HepG2 (cell line): ENCODE results near the gene ALMS1. TPM values are rescaled to one million over a fixed set of nuclear protein-coding genes. Genes with fewer than 3 reads are reported as not detected.
A peak's percentile ranks its signal among the peaks of the same experiment; 100 is the strongest.

Experiments used
- ATAC-seq: fragments of 200-7000 bp; cut with Tn5 transposase; 3 replicates; pipeline ENCODE4 v1.9.1; 2020; ENCODE audit warnings: mild to moderate bottlenecking, moderate library complexity
- BruUV-seq: library from RNA; stranded (reverse); fragments of 400-500 nt; replicated peaks from 2 replicates; lab custom pipeline; 2021; lab: Mats Ljungman, UMichigan
- CTCF ChIA-PET: fragments of 300-600 bp; formaldehyde crosslinking; extraction: SDS; loops from one replicate; lab custom pipeline; 2021; ENCODE audit warnings: low total read pairs, inconsistent platforms, low intra/inter-chr PET ratio; lab: Yijun Ruan, JAX
- POLR2A ChIA-PET: fragments of 350-600 bp; sonication (Branson Sonifier 250); formaldehyde crosslinking; loops from one replicate; lab custom pipeline; 2020; ENCODE audit warnings: antibody characterized with exemption, inconsistent platforms; lab: Yijun Ruan, JAX
- DNase-seq: peaks from one replicate; pipeline ENCODE4 v3.0.0-alpha.2; 2015; ENCODE audit warnings: low spot score
- FAIRE-seq: peaks from 3 replicates; lab custom pipeline; 2011; peaks lifted over from hg19 to GRCh38; lab: Jason Lieb, UNC
- H2AFZ ChIP-seq: one replicate; pipeline ENCODE4 v1.6.1; 2011; ENCODE audit warnings: low read length, inconsistent platforms
- H3K27ac ChIP-seq: fragments of 300-600 bp; 3 replicates; pipeline ENCODE4 v1.8.0; 2011; ENCODE audit warnings: mixed run types, mild to moderate bottlenecking, mixed read lengths, low read length, inconsistent platforms; ENCODE audit not compliant: insufficient read depth; ENCODE audit errors: extremely low read length
- H3K27me3 ChIP-seq, 2 experiments: fragments of 200-600 bp in 1 of 2; 2 replicates in 1 of 2; 3 replicates in 1 of 2; pipeline versions ENCODE4 v1.6.0 to v1.8.0; 2011; ENCODE audit warnings: low read length in 2 of 2, mild to moderate bottlenecking in 2 of 2, moderate library complexity in 2 of 2, inconsistent platforms in 1 of 2; ENCODE audit not compliant: insufficient read depth in 2 of 2, control insufficient read depth in 1 of 2
- H3K36me3 ChIP-seq, 2 experiments: fragments of 200-600 bp in 1 of 2; replicated peaks in 1 of 2; 2 replicates in 1 of 2; 3 replicates in 1 of 2; pipeline versions ENCODE4 v1.5.1 to v1.8.0; 2011; ENCODE audit warnings: low read length in 2 of 2, inconsistent platforms in 1 of 2; ENCODE audit not compliant: insufficient read depth in 2 of 2, control insufficient read depth in 1 of 2
- H3K4me1 ChIP-seq: 2 replicates; pipeline ENCODE4 v1.5.1; 2012; ENCODE audit warnings: low read length, inconsistent platforms; ENCODE audit not compliant: insufficient read depth
- H3K4me2 ChIP-seq: 2 replicates; pipeline ENCODE4 v1.6.0; 2011; ENCODE audit warnings: low read depth, low read length, inconsistent platforms
- H3K4me3 ChIP-seq, 3 experiments: fragments of 200-600 bp in 1 of 3; sonication (generic), shearing (Covaris generic) in 1 of 3; replicated peaks in 1 of 3; 2 replicates each; pipeline ENCODE4 v1.5.1; 2011 to 2016; ENCODE audit warnings: low read length in 3 of 3, inconsistent platforms in 2 of 3, low read depth in 2 of 3, mild to moderate bottlenecking in 2 of 3, control low read depth in 1 of 3, mixed read lengths in 1 of 3; ENCODE audit not compliant: insufficient read depth in 1 of 3
- H3K79me2 ChIP-seq: one replicate; pipeline ENCODE4 v1.6.1; 2011; ENCODE audit warnings: low read length, inconsistent platforms; ENCODE audit not compliant: insufficient read depth
- H3K9ac ChIP-seq: 2 replicates; pipeline ENCODE4 v1.6.0; 2011; ENCODE audit warnings: mild to moderate bottlenecking, low read depth, low read length, inconsistent platforms; ENCODE audit not compliant: insufficient read depth
- H3K9me3 ChIP-seq: 2 replicates; pipeline ENCODE4 v1.5.1; 2012; ENCODE audit warnings: mild to moderate bottlenecking, low read length
- H4K20me1 ChIP-seq: 2 replicates; pipeline ENCODE4 v1.6.0; 2011; ENCODE audit warnings: inconsistent platforms, mild to moderate bottlenecking, low read length, moderate library complexity; ENCODE audit not compliant: insufficient read depth
- AGO2 ChIP-seq: fragments of 200-400 bp; formaldehyde crosslinking; optimal IDR thresholded peaks from 2 replicates; pipeline ENCODE3; 2017; ENCODE audit warnings: mild to moderate bottlenecking, low read depth, low read length, moderate library complexity
- HMGA1 ChIP-seq: sonication (generic); formaldehyde crosslinking; conservative IDR thresholded peaks from 2 replicates; pipeline ENCODE4 v1.4.0; 2020; ENCODE audit warnings: missing genetic modification reagents
- KDM2A ChIP-seq: sonication (generic); formaldehyde crosslinking; IDR thresholded peaks from 2 replicates; pipeline ENCODE4 v1.4.0; 2020; ENCODE audit warnings: low read depth, missing genetic modification reagents, borderline replicate concordance
- KMT2A ChIP-seq: sonication (generic); formaldehyde crosslinking; IDR thresholded peaks from 2 replicates; pipeline ENCODE4 v1.4.0; 2020; ENCODE audit warnings: missing genetic modification reagents
- RXRA ChIP-seq: sonication (generic); formaldehyde crosslinking; IDR thresholded peaks from 2 replicates; pipeline ENCODE4 v1.5.1; 2020; ENCODE audit warnings: missing genetic modification reagents
- ZFP36L1 ChIP-seq: sonication (generic); formaldehyde crosslinking; IDR thresholded peaks from 2 replicates; pipeline ENCODE4 v1.8.0; 2022; ENCODE audit warnings: mild to moderate bottlenecking, missing genetic modification reagents, moderate library complexity
- ZMYM2 ChIP-seq: sonication (generic); formaldehyde crosslinking; IDR thresholded peaks from 2 replicates; pipeline ENCODE4 v1.8.0; 2022; ENCODE audit warnings: mild to moderate bottlenecking, missing genetic modification reagents
- ZNF263 ChIP-seq: sonication (generic); formaldehyde crosslinking; IDR thresholded peaks from 2 replicates; pipeline ENCODE4 v1.4.0; 2020; ENCODE audit warnings: missing genetic modification reagents
- ZNF264 ChIP-seq: sonication (generic); formaldehyde crosslinking; IDR thresholded peaks from 2 replicates; pipeline ENCODE4 v1.4.0; 2020; ENCODE audit warnings: missing genetic modification reagents
- ZNF350 ChIP-seq: sonication (generic); formaldehyde crosslinking; IDR thresholded peaks from 2 replicates; pipeline ENCODE4 v1.4.0; 2020; ENCODE audit warnings: mild to moderate bottlenecking, low read depth, missing genetic modification reagents, borderline replicate concordance
- ZNF484 ChIP-seq: sonication (generic); formaldehyde crosslinking; IDR thresholded peaks from 2 replicates; pipeline ENCODE4 v1.5.1; 2020; ENCODE audit warnings: mild to moderate bottlenecking, low read depth, missing genetic modification reagents, borderline replicate concordance
- ZNF552 ChIP-seq: sonication (generic); formaldehyde crosslinking; IDR thresholded peaks from 2 replicates; pipeline ENCODE4 v1.9.0; 2022; ENCODE audit warnings: missing genetic modification reagents, mild to moderate bottlenecking, borderline replicate concordance
- WGBS: methylation state at CpG from one replicate; pipeline ENCODE4 v1.1.6; 2017; ENCODE audit warnings: low lambda C conversion rate; 5-methylcytosine and 5-hydroxymethylcytosine counted together
- in situ Hi-C: cut with HindIII; loops from 2 replicates; pipeline ENCODE4 v1.10.0; 2017; ENCODE audit warnings: low pct_unique_long_range_greater_than_20kb; ENCODE audit not compliant: extremely low pct_ligation_motif_present
- intact Hi-C: fragments of 100-400 bp; cut with micrococcal nuclease; formaldehyde crosslinking; loops from one replicate; pipeline ENCODE4 v1.10.0; 2022; ENCODE audit not compliant: unreplicated experiment
- polyA plus RNA-seq, 8 experiments: library from polyadenylated mRNA; depleted of rRNA in 3 of 8; stranded (reverse) in 7 of 8; unstranded in 1 of 8; fragments of >200 nt; fragmentation: Illumina TruSeq in 4 of 8; extraction: Trizol in 4 of 8; gene quantifications; 2 replicates each; pipeline versions ENCODE4 v1.2.1 to v1.2.3, GENCODE V29; 2011 to 2016; ENCODE audit warnings: low read depth in 4 of 8, missing spikeins in 1 of 8, mixed read lengths in 1 of 8; ENCODE audit not compliant: insufficient read depth in 1 of 8
- total RNA-seq, 5 experiments: library from RNA; depleted of rRNA; stranded (reverse); fragments of >200 nt; fragmentation: Illumina TruSeq; extraction: Trizol; gene quantifications; 2 replicates each; pipeline ENCODE4 v1.2.3, GENCODE V29; 2016; ENCODE audit warnings: low read depth in 1 of 5
- TF ChIP-seq, protein P1 (sequence below): sonication (generic); formaldehyde crosslinking; IDR thresholded peaks from 2 replicates; pipeline ENCODE4 v1.4.0; 2020; ENCODE audit warnings: low read depth, mild to moderate bottlenecking, missing genetic modification reagents
- TF ChIP-seq, protein P2 (sequence below): sonication (generic); formaldehyde crosslinking; IDR thresholded peaks from 2 replicates; pipeline ENCODE4 v1.4.0; 2020; ENCODE audit warnings: missing genetic modification reagents, borderline replicate concordance
- TF ChIP-seq, protein P3 (sequence below): sonication (generic); formaldehyde crosslinking; IDR thresholded peaks from 2 replicates; pipeline ENCODE4 v1.4.0; 2020; ENCODE audit warnings: mild to moderate bottlenecking, missing genetic modification reagents

ALMS1 gene
- total and polyA plus RNA-seq, 2 of the 13 experiments (the other 11 are each of a cell fraction or from before 2014, with no cell fraction given) = 12.9 to 21.2 TPM

DNA sequence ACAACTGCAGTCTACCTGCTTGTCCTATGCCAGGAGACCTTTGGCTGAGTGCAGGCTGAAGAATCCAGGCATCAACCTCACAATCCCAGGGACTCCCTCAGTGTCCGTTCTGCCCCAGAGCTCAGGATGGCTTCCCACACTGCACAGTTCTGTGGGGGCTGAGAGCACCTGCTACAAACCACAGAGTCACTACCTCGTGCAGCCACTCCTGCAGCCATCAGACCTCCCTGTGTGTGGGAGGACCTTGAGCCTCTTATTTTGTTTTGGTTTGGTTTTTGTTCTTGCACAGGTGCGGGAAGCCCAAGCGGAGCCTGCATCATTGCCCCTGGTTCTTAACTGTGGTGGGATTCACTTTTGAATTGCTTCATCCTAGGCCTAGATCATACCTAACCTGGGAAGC, 225.6 kb downstream of the ALMS1 start:
- FAIRE-seq = no peak
- H3K27me3 ChIP-seq = no peaks in the 10 kb centered on the region

DNA sequence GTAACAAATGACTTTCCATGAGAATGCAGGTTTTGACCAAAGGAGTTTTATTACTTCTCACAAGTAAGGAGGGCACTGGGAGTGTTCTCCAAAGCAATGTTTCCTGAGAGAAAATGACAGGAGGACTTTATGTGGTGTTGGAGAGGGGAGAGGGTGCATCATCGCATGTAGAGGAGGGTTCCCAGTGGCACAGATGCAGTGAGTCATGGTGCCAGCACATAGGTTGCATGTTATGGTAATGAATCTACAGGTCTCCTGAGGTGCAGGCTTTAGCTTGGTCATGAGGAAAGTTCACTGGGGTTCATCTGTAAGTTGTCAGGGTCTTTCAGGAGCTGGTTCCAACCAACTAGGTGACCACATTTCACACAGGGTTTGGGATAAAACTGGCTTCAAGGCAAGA, 226.2 kb downstream of the ALMS1 start:
- 100% methylated on average over 1 of the region's 1 CpG for WGBS
- Histone ChIP-seq H3K27me3 (no peaks in the 10 kb centered on the region), H3K9me3 (no peaks in the 10 kb centered on the region), H2AFZ (no peak overlapping the region), H3K9ac (no peak overlapping the region), H3K4me2 (no peak overlapping the region), H3K79me2 (no peaks in the 10 kb centered on the region), H3K36me3 (peaks cover 0 to 1% of the 10 kb centered on the region in 2 experiments; a peak in 1 of 5 replicates), H4K20me1 (no peaks in the 10 kb centered on the region), H3K4me3 (no peak overlapping the region), H3K4me1 (no peaks in the 10 kb centered on the region), H3K27ac (no peak overlapping the region)
- CTCF ChIA-PET = no interaction called here
- POLR2A ChIA-PET = no interaction called here
- intact Hi-C loops (no loop called here), in situ Hi-C loops (no loop called here)
- DNase-seq = no peak
- no TSS peak for BruUV-seq
- FAIRE-seq = peak; percentile 12
- no peak for ATAC-seq
- no peak for TF ChIP-seq HMGA1 (CRISPR knock-in tag)
- TF ChIP-seq ZFP36L1 (CRISPR knock-in tag) = no peak
- TF ChIP-seq ZMYM2 (CRISPR knock-in tag) = no peak
- no peak for TF ChIP-seq ZNF484
- TF ChIP-seq, protein P1, sequence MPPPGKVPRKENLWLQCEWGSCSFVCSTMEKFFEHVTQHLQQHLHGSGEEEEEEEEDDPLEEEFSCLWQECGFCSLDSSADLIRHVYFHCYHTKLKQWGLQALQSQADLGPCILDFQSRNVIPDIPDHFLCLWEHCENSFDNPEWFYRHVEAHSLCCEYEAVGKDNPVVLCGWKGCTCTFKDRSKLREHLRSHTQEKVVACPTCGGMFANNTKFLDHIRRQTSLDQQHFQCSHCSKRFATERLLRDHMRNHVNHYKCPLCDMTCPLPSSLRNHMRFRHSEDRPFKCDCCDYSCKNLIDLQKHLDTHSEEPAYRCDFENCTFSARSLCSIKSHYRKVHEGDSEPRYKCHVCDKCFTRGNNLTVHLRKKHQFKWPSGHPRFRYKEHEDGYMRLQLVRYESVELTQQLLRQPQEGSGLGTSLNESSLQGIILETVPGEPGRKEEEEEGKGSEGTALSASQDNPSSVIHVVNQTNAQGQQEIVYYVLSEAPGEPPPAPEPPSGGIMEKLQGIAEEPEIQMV (CRISPR knock-in tag) = no peak
- no peak for TF ChIP-seq KDM2A (CRISPR knock-in tag)
- TF ChIP-seq ZNF264 (CRISPR knock-in tag) = no peak
- TF ChIP-seq, protein P2, sequence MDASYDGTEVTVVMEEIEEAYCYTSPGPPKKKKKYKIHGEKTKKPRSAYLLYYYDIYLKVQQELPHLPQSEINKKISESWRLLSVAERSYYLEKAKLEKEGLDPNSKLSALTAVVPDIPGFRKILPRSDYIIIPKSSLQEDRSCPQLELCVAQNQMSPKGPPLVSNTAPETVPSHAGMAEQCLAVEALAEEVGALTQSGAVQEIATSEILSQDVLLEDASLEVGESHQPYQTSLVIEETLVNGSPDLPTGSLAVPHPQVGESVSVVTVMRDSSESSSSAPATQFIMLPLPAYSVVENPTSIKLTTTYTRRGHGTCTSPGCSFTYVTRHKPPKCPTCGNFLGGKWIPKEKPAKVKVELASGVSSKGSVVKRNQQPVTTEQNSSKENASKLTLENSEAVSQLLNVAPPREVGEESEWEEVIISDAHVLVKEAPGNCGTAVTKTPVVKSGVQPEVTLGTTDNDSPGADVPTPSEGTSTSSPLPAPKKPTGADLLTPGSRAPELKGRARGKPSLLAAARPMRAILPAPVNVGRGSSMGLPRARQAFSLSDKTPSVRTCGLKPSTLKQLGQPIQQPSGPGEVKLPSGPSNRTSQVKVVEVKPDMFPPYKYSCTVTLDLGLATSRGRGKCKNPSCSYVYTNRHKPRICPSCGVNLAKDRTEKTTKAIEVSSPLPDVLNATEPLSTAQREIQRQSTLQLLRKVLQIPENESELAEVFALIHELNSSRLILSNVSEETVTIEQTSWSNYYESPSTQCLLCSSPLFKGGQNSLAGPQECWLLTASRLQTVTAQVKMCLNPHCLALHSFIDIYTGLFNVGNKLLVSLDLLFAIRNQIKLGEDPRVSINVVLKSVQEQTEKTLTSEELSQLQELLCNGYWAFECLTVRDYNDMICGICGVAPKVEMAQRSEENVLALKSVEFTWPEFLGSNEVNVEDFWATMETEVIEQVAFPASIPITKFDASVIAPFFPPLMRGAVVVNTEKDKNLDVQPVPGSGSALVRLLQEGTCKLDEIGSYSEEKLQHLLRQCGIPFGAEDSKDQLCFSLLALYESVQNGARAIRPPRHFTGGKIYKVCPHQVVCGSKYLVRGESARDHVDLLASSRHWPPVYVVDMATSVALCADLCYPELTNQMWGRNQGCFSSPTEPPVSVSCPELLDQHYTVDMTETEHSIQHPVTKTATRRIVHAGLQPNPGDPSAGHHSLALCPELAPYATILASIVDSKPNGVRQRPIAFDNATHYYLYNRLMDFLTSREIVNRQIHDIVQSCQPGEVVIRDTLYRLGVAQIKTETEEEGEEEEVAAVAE (CRISPR knock-in tag) = no peak
- no peak for TF ChIP-seq ZNF552 (CRISPR knock-in tag)

More for the DNA sequence above, 225.6 kb downstream of the ALMS1 start:
- H3K9me3 ChIP-seq = no peaks in the 10 kb centered on the region
- H3K79me2 ChIP-seq = no peaks in the 10 kb centered on the region
- no peaks in the 10 kb centered on the region for H4K20me1 ChIP-seq
- no peak overlapping the region for H3K4me2 ChIP-seq
- ATAC-seq = no peak; the same call in 1 of the 3 replicates
- intact Hi-C loops = no loop called here
- H3K4me1 ChIP-seq = no peaks in the 10 kb centered on the region
- ChIA-PET POLR2A (no interaction called here), CTCF (no interaction called here)
- TF ChIP-seq RXRA (CRISPR knock-in tag) = no peak
- no peak for TF ChIP-seq KMT2A
- TF ChIP-seq ZNF350 (CRISPR knock-in tag) = no peak
- TF ChIP-seq, protein P3, sequence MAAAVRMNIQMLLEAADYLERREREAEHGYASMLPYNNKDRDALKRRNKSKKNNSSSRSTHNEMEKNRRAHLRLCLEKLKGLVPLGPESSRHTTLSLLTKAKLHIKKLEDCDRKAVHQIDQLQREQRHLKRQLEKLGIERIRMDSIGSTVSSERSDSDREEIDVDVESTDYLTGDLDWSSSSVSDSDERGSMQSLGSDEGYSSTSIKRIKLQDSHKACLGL (CRISPR knock-in tag) = no peak
- TF ChIP-seq AGO2 = no peak
- TF ChIP-seq ZNF263 = no peak
- TF ChIP-seq, all 625 proteins: peak for 0
- Histone ChIP-seq H3K4me3 (no peak overlapping the region), H3K9ac (no peak overlapping the region), H2AFZ (no peak overlapping the region), H3K36me3 (peaks cover 0 to 1% of the 10 kb centered on the region in 2 experiments; a peak in 1 of 5 replicates), H3K27ac (no peak overlapping the region)
- 76% methylated on average over 3 of the region's 4 CpGs for WGBS
- DNase-seq = no peak
- no TSS peak for BruUV-seq
- in situ Hi-C loops = no loop called here
